ENCODE results near the gene HERC6. TPM values are rescaled to one million over a fixed set of nuclear protein-coding genes. Genes with fewer than 3 reads are reported as not detected.
A peak's percentile ranks its signal among the peaks of the same experiment; 100 is the strongest.

The HERC6 gene
- total and polyA plus RNA-seq, 2 of the 8 experiments (the other 6 are each of a cell fraction or from before 2014, with no cell fraction given): 3.7 to 3.8 TPM

- Histone ChIP-seq H3K79me1 (ENCODE audit: low read depth, low read length) (no peaks in the 10 kb centered on the region), H2BK12ac (ENCODE audit: low read depth, low read length) (no peak overlapping the region), H2AFZ (ENCODE audit: low read length) (no peak overlapping the region), H2AK5ac (ENCODE audit: low read depth, low read length) (no peak overlapping the region), H3K4me2 (ENCODE audit: insufficient read depth in 1 of 2, low read depth in 2 of 2, low read length in 2 of 2) (no peak overlapping the region), H4K5ac (ENCODE audit: insufficient read length, low read depth, low read length) (no peak overlapping the region), H4K8ac (ENCODE audit: extremely low read depth, insufficient read depth, low read length) (no peak overlapping the region), H3K23me2 (ENCODE audit: low read depth, low read length) (no peaks in the 10 kb centered on the region), H2BK20ac (ENCODE audit: low read length) (no peak overlapping the region), H3K9me3 (ENCODE audit: insufficient read depth in 2 of 2, low read depth in 1 of 2, low read length in 1 of 2) (peaks cover 2 to 7% of the 10 kb centered on the region in 2 experiments; a peak in 3 of 4 replicates), H3K23ac (ENCODE audit: insufficient read length) (no peak overlapping the region), H3K9ac (replicated peaks in 1 of 4; ENCODE audit: extremely low read depth in 1 of 4, low read depth in 3 of 4, low read length in 3 of 4) (no peak overlapping the region), H3K4ac (replicated peaks; ENCODE audit: insufficient read length, low read depth, low read length) (no peak overlapping the region), H4K91ac (replicated peaks; ENCODE audit: insufficient read length, low read length) (no peak overlapping the region), H3K4me1 (replicated peaks in 1 of 4; ENCODE audit: control insufficient read depth in 3 of 4, insufficient read depth in 4 of 4, low read length in 3 of 4) (no peaks in the 10 kb centered on the region; a peak in 1 of 7 replicates), H4K20me1 (replicated peaks in 1 of 2; ENCODE audit: control insufficient read depth in 1 of 2, insufficient read depth in 2 of 2, low read length in 2 of 2) (no peaks in the 10 kb centered on the region), H3K56ac (replicated peaks; ENCODE audit: insufficient read length, low read depth, low read length) (no peak overlapping the region), H2BK15ac (ENCODE audit: low read length) (no peak overlapping the region), H3K14ac (ENCODE audit: insufficient read length) (no peak overlapping the region), H3K27ac (ENCODE audit: low read depth, low read length) (no peak overlapping the region), H2BK5ac (ENCODE audit: low read depth, low read length) (peak overlapping the region; percentile 44; the same call in 1 of the 2 replicates), H3K4me3 (ENCODE audit: extremely low read depth in 1 of 4, insufficient read depth in 2 of 4, low read depth in 3 of 4, low read length in 4 of 4) (no peak overlapping the region), H3K27me3 (replicated peaks in 1 of 4; ENCODE audit: control insufficient read depth in 3 of 4, extremely low read depth in 1 of 4, insufficient read depth in 3 of 4, low read length in 3 of 4) (no peaks in the 10 kb centered on the region), H3K36me3 (ENCODE audit: control insufficient read depth in 2 of 4, insufficient read depth in 4 of 4, low read length in 3 of 4) (no peaks in the 10 kb centered on the region), H2BK120ac (replicated peaks; ENCODE audit: low read depth, low read length) (no peak overlapping the region), H3K79me2 (ENCODE audit: control insufficient read depth in 1 of 2, insufficient read depth in 2 of 2, low read length in 2 of 2) (no peaks in the 10 kb centered on the region), H3K18ac (ENCODE audit: extremely low read depth, low read length) (no peak overlapping the region)
- ChIA-PET CTCF (ENCODE audit: partially characterized antibody) (interaction anchor here (1.5 kb wide), 1 partner anchor 306 kb away, joined by 4 read pairs; no protein-coding TSS in a partner anchor), POLR2A (ENCODE audit: partially characterized antibody) (interaction anchor here (0.6 kb wide), 1 partner anchor 11 kb away, joined by 3 read pairs; no protein-coding TSS in a partner anchor)
- FAIRE-seq (no peak), DNase-seq (ENCODE audit: low read depth in 1 of 2, low spot score in 2 of 2) (peak in 1 of 2 experiments; percentile 37)
- 92% methylated on average over 16 of the region's 16 CpGs; no CpG with 5 or more reads in 1 of the 2 experiments for WGBS, 2 experiments (ENCODE audit: extremely low coverage in 1 of 2, insufficient coverage in 1 of 2, insufficient read length in 1 of 2, insufficient replicate concordance in 2 of 2, low coverage in 1 of 2, low lambda C conversion rate in 2 of 2, missing lambda C conversion rate in 1 of 2)
- TF ChIP-seq MAFK (IDR thresholded peaks at IDR 0.05; ENCODE audit: low read depth, low read length) (no peak), RAD21 (IDR thresholded peaks at IDR 0.05 in 1 of 2, conservative IDR thresholded peaks at IDR 0.05 in 1 of 2; ENCODE audit: low read depth in 2 of 2, low read length in 2 of 2) (no peak), CBX8 (IDR thresholded peaks at IDR 0.05; ENCODE audit: borderline replicate concordance, low read depth, low read length) (no peak), HDAC2 (IDR thresholded peaks at IDR 0.05; ENCODE audit: borderline replicate concordance in 1 of 2, low read depth in 2 of 2, low read length in 2 of 2) (no peak), CHD2 (IDR thresholded peaks at IDR 0.05; ENCODE audit: low read length) (no peak), BACH1 (IDR thresholded peaks at IDR 0.05; ENCODE audit: low read length) (no peak), JUN (IDR thresholded peaks at IDR 0.05; ENCODE audit: low read depth, low read length) (no peak), CEBPB (IDR thresholded peaks at IDR 0.05; ENCODE audit: low read depth, low read length) (no peak), GTF2F1 (IDR thresholded peaks at IDR 0.05; ENCODE audit: borderline replicate concordance, low read depth, low read length) (no peak), PHF8 (conservative IDR thresholded peaks at IDR 0.05; ENCODE audit: low read depth, low read length) (no peak), BRCA1 (IDR thresholded peaks at IDR 0.05; ENCODE audit: low read depth, low read length) (no peak), ASH2L (IDR thresholded peaks at IDR 0.05; ENCODE audit: low read length) (no peak), KDM4A (IDR thresholded peaks at IDR 0.05; ENCODE audit: low read depth, low read length, severe bottlenecking) (no peak), CHD1 (IDR thresholded peaks at IDR 0.05; ENCODE audit: low read depth, low read length) (no peak), SRF (IDR thresholded peaks at IDR 0.05; ENCODE audit: low read depth, low read length) (no peak)
Measured at GRCh38 chr4:88360791-88361190, 17.9 kb upstream of the HERC6 start.

All from H1 (cell line).